Measurements from ENCODE around the gene PHF21A.

PHF21A gene

DNA sequence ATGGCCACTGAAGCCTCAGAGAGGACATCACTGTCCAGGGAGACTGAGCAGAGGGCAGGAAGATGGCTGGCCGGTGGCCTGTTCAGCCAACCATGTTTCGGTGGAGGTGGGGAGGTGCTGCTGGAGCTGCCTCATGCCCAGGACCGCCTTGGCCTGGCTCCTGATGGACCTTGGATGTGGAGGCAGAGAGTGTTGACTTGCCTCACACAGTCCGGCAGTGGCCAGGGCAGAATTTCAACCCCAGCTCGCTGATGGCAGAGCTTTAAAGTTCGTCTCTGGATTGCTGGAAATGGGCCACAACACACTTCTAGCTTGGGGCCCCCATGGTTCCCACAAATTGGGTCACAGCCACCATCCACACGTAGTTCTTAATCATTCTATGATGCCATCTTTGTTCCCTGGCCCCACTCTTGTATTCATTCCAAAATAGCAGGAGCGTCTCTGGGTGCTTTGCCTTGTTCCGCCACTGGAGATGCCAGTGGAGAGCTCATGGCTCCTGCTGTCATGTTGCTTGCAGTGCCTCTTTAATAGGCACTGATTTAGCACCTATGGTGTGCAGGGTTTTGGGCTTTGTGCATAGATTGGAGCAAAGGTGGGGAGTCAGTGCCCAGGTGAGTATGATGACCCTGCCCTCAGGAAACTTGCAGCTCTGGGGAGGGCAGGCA lies 230.2 kb downstream of the PHF21A start:
- H3K27ac ChIP-seq (ENCODE audit: low read depth, low read length) = no peak overlapping the region
- no peaks in the 10 kb centered on the region for H3K9me3 ChIP-seq (ENCODE audit: control insufficient read depth in 1 of 2, low read length in 2 of 2)
- H3K36me3 ChIP-seq (ENCODE audit: control insufficient read depth in 1 of 2, insufficient read depth in 2 of 2, low read length in 2 of 2) = no peaks in the 10 kb centered on the region
- H3K4me3 ChIP-seq (ENCODE audit: low read depth in 1 of 2, low read length in 2 of 2) = no peak overlapping the region
- no peaks in the 10 kb centered on the region for H3K27me3 ChIP-seq (ENCODE audit: control insufficient read depth in 1 of 2, insufficient read depth in 2 of 2, low read length in 2 of 2)
- no peak overlapping the region for H3K9ac ChIP-seq (ENCODE audit: low read depth in 1 of 2, low read length in 2 of 2)
- H3K4me1 ChIP-seq (ENCODE audit: control insufficient read depth in 1 of 2, insufficient read depth in 2 of 2, low read length in 2 of 2) = peaks cover 0 to 2% of the 10 kb centered on the region in 2 donors

DNA sequence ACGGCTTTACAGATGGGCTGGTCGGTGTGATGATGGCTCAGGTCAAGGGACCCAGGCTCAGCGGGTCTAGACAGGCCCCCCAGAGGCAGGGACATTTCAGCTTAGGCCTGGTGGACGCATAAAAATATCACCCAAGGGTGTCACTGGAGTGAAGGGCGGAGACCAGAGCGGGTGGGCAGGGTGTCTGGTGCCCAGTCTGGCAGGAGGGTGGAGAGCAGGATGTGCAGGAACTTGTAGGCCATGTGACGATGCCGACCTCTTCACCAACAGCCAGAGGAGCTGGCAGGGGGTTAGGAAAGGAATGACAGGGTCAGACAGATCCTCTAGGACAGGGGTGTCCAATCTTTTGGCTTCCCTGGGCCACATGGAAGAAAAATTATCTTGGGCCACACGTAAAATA lies 231.3 kb downstream of the PHF21A start:
- Histone ChIP-seq H3K27me3 (ENCODE audit: control insufficient read depth in 1 of 2, insufficient read depth in 2 of 2, low read length in 2 of 2) (no peaks in the 10 kb centered on the region), H3K4me3 (ENCODE audit: low read depth in 1 of 2, low read length in 2 of 2) (no peak overlapping the region), H3K27ac (ENCODE audit: low read depth, low read length) (no peak overlapping the region), H3K36me3 (ENCODE audit: control insufficient read depth in 1 of 2, insufficient read depth in 2 of 2, low read length in 2 of 2) (no peaks in the 10 kb centered on the region), H3K4me1 (ENCODE audit: control insufficient read depth in 1 of 2, insufficient read depth in 2 of 2, low read length in 2 of 2) (peaks cover 0 to 3% of the 10 kb centered on the region in 2 donors), H3K9ac (ENCODE audit: low read depth in 1 of 2, low read length in 2 of 2) (no peak overlapping the region), H3K9me3 (ENCODE audit: control insufficient read depth in 1 of 2, low read length in 2 of 2) (no peaks in the 10 kb centered on the region)

DNA sequence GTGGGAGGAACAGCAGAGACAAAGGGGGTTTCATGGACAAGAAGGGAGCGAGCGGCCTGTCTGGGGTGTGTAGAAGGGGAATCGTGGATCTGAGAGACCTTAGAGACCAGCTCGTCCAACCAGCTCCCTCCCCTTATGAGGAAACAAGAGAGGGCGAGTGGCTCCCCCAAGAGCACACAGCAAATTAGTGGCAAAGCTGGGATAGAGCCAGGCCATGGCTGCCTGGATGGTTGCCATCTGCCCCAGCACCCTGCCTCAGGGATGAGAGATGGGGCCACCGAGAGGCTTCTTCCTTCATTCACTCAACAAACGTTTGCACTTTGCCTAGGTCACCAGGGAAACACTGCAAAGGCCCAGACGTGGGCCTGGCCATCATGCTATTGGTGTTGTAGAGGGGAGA lies 231.7 kb downstream of the PHF21A start:
- no peaks in the 10 kb centered on the region for H3K9me3 ChIP-seq (ENCODE audit: control insufficient read depth in 1 of 2, low read length in 2 of 2)
- peaks cover 0 to 3% of the 10 kb centered on the region in 2 donors for H3K4me1 ChIP-seq (ENCODE audit: control insufficient read depth in 1 of 2, insufficient read depth in 2 of 2, low read length in 2 of 2)
- H3K27me3 ChIP-seq (ENCODE audit: control insufficient read depth in 1 of 2, insufficient read depth in 2 of 2, low read length in 2 of 2) = no peaks in the 10 kb centered on the region
- H3K36me3 ChIP-seq (ENCODE audit: control insufficient read depth in 1 of 2, insufficient read depth in 2 of 2, low read length in 2 of 2) = no peaks in the 10 kb centered on the region
- no peak overlapping the region for H3K9ac ChIP-seq (ENCODE audit: low read depth in 1 of 2, low read length in 2 of 2)
- no peak overlapping the region for H3K27ac ChIP-seq (ENCODE audit: low read depth, low read length)
- no peak overlapping the region for H3K4me3 ChIP-seq (ENCODE audit: low read depth in 1 of 2, low read length in 2 of 2)

DNA sequence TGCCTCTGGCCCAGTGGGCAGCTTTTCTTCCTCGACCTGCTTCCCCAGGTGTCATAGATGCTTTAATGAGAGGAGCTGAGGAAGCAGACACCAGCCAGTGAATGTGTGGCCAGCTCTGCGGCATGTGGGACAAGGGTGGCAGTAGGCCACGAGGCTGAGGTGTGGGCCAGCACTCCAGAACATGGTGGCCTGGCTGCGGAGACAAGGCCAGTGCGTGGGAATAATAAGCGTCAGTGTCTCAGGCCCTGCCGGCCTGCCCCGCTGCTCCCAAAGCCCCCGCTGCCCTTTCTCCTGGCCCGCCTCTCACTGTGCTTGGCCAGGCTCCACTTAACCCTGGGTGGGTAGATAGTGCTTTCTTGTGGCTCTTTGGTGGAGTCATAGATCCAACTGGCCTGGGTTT lies 233.7 kb downstream of the PHF21A start:
- Histone ChIP-seq H3K9ac (ENCODE audit: low read depth in 1 of 2, low read length in 2 of 2) (no peak overlapping the region), H3K4me3 (ENCODE audit: low read depth in 1 of 2, low read length in 2 of 2) (no peak overlapping the region), H3K4me1 (ENCODE audit: control insufficient read depth in 1 of 2, insufficient read depth in 2 of 2, low read length in 2 of 2) (peaks cover 0 to 3% of the 10 kb centered on the region in 2 donors), H3K9me3 (ENCODE audit: control insufficient read depth in 1 of 2, low read length in 2 of 2) (no peaks in the 10 kb centered on the region), H3K36me3 (ENCODE audit: control insufficient read depth in 1 of 2, insufficient read depth in 2 of 2, low read length in 2 of 2) (peaks cover 0 to 4% of the 10 kb centered on the region in 2 donors), H3K27me3 (ENCODE audit: control insufficient read depth in 1 of 2, insufficient read depth in 2 of 2, low read length in 2 of 2) (no peaks in the 10 kb centered on the region), H3K27ac (ENCODE audit: low read depth, low read length) (no peak overlapping the region)

DNA sequence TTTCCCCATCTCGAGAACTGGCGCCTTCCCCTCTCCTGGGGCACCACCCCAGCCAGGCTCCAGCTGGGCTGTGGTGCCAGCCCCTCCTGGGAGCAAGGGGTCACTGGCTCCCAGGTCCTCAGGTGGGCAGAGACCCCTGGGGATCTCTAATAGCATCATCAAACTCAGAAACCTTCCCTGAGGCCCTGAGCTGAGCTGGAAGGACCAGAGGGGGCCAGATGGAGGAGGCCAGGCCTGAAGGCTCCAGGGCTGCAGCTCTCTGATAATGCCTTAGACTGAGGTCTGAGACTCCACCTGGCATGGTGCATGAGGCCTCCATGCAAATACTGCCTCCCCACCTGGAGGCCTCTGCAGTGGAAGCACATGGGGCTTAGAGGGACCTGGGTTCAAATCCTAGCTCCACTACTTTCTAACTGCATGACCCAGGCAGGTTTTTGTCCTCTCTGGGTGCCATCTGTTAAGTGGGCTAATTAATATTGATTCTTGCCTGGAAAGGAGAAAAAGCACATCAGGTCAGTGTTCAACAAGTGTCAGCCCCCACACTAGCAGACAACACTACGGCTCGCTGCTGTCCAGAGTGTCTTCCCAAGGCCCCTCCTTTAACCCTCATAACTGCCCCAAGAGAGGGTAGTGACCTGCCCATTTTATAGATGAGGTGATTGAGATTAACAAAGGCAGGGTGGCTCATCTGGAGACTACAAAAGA lies 234.3 kb downstream of the PHF21A start:
- no peak overlapping the region for H3K4me3 ChIP-seq (ENCODE audit: low read depth in 1 of 2, low read length in 2 of 2)
- no peak overlapping the region for H3K27ac ChIP-seq (ENCODE audit: low read depth, low read length)
- no peaks in the 10 kb centered on the region for H3K9me3 ChIP-seq (ENCODE audit: control insufficient read depth in 1 of 2, low read length in 2 of 2)
- H3K27me3 ChIP-seq (ENCODE audit: control insufficient read depth in 1 of 2, insufficient read depth in 2 of 2, low read length in 2 of 2) = no peaks in the 10 kb centered on the region
- peaks cover 1 to 11% of the 10 kb centered on the region in 2 donors for H3K36me3 ChIP-seq (ENCODE audit: control insufficient read depth in 1 of 2, insufficient read depth in 2 of 2, low read length in 2 of 2)
- H3K9ac ChIP-seq (ENCODE audit: low read depth in 1 of 2, low read length in 2 of 2) = no peak overlapping the region
- H3K4me1 ChIP-seq (ENCODE audit: control insufficient read depth in 1 of 2, insufficient read depth in 2 of 2, low read length in 2 of 2) = peaks cover 0 to 3% of the 10 kb centered on the region in 2 donors

DNA sequence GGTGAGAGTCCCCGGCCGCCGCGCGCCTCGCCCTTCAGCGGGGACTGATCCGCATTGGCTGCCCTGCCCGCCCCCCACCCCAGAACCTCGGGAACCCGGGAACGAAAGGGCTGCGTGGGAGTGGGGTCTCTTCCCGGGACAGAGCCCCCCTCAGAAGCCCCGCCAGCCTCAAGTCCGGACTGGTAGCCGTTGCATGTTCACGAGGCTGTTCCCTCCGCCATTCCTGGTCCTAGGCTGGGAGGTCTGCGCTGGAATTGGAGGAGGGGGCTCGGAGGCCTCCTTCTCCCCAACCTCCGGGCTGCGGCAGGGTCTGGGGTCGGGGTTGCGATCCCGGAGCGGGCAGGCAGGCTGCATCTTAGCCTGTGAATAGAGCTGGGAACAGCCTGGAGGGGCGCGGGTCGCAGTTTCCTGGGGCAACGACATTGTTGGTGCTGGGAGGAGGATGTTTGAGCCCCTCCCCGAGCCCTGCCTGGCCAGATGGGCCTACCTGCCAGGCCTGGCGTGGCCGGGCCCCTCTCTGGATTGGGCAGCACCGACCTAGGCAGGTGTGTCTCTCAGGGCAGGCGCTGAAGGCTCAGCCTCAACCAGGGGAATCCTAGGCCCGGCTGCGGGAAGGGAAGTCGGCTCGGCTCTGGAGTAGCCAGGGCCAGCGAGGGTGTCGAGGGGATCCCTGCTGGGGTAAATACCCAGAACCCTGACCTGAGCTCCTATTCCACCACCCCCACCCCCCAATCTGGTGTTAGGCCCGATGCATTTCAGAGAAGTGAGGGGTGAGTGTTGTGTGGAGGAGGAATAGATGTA lies 235.1 kb downstream of the PHF21A start:
- H3K9me3 ChIP-seq (ENCODE audit: control insufficient read depth in 1 of 2, low read length in 2 of 2) = no peaks in the 10 kb centered on the region
- peak overlapping the region; percentile 41 to 51 for H3K4me3 ChIP-seq (ENCODE audit: low read depth in 1 of 2, low read length in 2 of 2)
- no peak overlapping the region for H3K9ac ChIP-seq (ENCODE audit: low read depth in 1 of 2, low read length in 2 of 2)
- H3K27me3 ChIP-seq (ENCODE audit: control insufficient read depth in 1 of 2, insufficient read depth in 2 of 2, low read length in 2 of 2) = no peaks in the 10 kb centered on the region
- peaks cover 0 to 3% of the 10 kb centered on the region in 2 donors for H3K4me1 ChIP-seq (ENCODE audit: control insufficient read depth in 1 of 2, insufficient read depth in 2 of 2, low read length in 2 of 2)
- peaks cover 10 to 19% of the 10 kb centered on the region in 2 donors for H3K36me3 ChIP-seq (ENCODE audit: control insufficient read depth in 1 of 2, insufficient read depth in 2 of 2, low read length in 2 of 2)
- no peak overlapping the region for H3K27ac ChIP-seq (ENCODE audit: low read depth, low read length)

DNA sequence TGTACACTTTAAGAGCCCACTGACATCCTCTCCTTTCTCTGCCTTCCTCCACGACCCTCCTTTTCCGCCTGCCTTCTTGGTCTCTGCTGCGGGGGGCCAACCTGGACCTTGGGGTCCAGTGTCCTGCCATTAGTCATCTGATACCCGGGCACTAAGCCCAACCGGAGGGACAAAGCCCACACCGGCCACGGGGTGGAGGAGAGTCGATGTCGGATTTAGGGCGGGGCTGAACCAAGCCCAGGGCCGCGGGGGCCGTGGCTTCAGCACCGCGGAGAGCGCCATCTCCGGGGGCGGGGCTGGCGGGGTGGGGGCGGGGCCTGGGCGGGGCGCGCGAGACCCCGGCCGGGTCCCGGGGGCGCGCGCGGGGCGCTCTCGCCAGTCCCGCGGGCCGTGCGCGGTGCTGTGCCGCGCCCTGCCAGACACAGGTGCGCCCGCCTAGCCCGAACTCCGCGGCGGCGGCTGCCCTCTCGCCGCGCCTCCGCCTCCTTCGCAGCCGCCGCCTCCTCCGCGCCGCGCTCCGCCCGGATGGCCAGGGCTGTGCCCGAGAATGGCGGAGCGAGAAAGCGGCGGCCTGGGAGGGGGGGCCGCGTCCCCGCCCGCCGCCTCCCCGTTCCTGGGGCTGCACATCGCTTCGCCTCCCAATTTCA lies 235.9 kb downstream of the PHF21A start, which contains the start of gene MAPK8IP1:
Gene MAPK8IP1, plus strand, starts transcription at position 378 of the 647 bp plus-strand sequence. Its CDS starts 170 bp downstream, at position 548.
- no peak within 1 kb of the TSS for H3K27ac ChIP-seq (ENCODE audit: low read depth, low read length)
- no peaks in the 10 kb centered on the region for H3K27me3 ChIP-seq (ENCODE audit: control insufficient read depth in 1 of 2, insufficient read depth in 2 of 2, low read length in 2 of 2)
- H3K36me3 ChIP-seq (ENCODE audit: control insufficient read depth in 1 of 2, insufficient read depth in 2 of 2, low read length in 2 of 2) = peaks cover 17 to 26% of the 10 kb centered on the region in 2 donors
- H3K4me3 ChIP-seq (ENCODE audit: low read depth in 1 of 2, low read length in 2 of 2) = peak within 1 kb of the TSS; percentile 45 to 51
- no peak within 1 kb of the TSS for H3K9ac ChIP-seq (ENCODE audit: low read depth in 1 of 2, low read length in 2 of 2)
- H3K4me1 ChIP-seq (ENCODE audit: control insufficient read depth in 1 of 2, insufficient read depth in 2 of 2, low read length in 2 of 2) = peaks cover 0 to 3% of the 10 kb centered on the region in 2 donors
- H3K9me3 ChIP-seq (ENCODE audit: control insufficient read depth in 1 of 2, low read length in 2 of 2) = no peaks in the 10 kb centered on the region

DNA sequence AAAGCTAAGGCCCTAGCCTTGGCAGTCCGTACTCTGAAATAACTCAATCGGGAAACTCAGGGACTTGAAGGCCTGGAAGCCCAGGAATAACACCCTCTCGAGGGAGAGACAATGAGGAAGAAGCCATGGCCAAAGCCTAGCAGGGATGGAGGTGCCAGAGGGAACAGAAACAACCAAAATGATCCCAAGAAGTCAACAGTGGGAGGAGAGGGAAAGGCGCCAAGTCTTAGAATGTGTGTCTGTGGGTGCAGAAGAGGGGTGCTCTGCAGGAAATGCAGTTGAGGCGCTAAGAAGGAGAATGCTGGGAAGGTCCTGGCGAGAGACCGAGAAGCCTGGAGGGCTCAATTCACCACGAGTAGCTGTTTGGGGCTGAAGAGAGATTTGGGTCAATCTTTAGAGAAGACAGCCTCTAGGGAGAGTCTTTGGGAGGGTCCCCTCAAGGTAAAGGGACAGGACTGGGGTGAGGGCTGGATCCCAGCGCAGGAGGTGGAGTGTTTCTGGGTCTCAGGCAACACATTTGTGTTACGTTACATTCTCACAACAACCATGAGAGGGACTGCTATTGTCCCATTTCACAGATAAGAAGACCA lies 236.6 kb downstream of the PHF21A start:
- Histone ChIP-seq H3K36me3 (ENCODE audit: control insufficient read depth in 1 of 2, insufficient read depth in 2 of 2, low read length in 2 of 2) (peaks cover 19 to 33% of the 10 kb centered on the region in 2 donors), H3K9ac (ENCODE audit: low read depth in 1 of 2, low read length in 2 of 2) (no peak overlapping the region), H3K27me3 (ENCODE audit: control insufficient read depth in 1 of 2, insufficient read depth in 2 of 2, low read length in 2 of 2) (no peaks in the 10 kb centered on the region), H3K27ac (ENCODE audit: low read depth, low read length) (no peak overlapping the region), H3K9me3 (ENCODE audit: control insufficient read depth in 1 of 2, low read length in 2 of 2) (no peaks in the 10 kb centered on the region), H3K4me1 (ENCODE audit: control insufficient read depth in 1 of 2, insufficient read depth in 2 of 2, low read length in 2 of 2) (peaks cover 0 to 3% of the 10 kb centered on the region in 2 donors), H3K4me3 (ENCODE audit: low read depth in 1 of 2, low read length in 2 of 2) (peak overlapping the region in 1 of 2 donors; percentile 45)

Measured in duodenal mucosa (tissue), 2 donors.